Choroid plexus epithelial cell (primary cell): ENCODE results near the gene ELOVL1.

Source experiments
- DNase-seq: peaks from one replicate; pipeline ENCODE4 v3.0.0-alpha.2; 2010; ENCODE audit warnings: low read depth
- H3K4me3 ChIP-seq: 2 replicates; pipeline ENCODE4 v1.5.1; 2011; ENCODE audit warnings: low read depth, mild to moderate bottlenecking, control low read depth, low read length, moderate library complexity
- TF ChIP-seq, protein P1 (sequence below): conservative IDR thresholded peaks from 2 replicates; pipeline ENCODE4 v1.5.1; 2011; ENCODE audit warnings: low read depth, mild to moderate bottlenecking, control low read depth, inconsistent platforms, low read length, moderate library complexity

ELOVL1 gene

DNA sequence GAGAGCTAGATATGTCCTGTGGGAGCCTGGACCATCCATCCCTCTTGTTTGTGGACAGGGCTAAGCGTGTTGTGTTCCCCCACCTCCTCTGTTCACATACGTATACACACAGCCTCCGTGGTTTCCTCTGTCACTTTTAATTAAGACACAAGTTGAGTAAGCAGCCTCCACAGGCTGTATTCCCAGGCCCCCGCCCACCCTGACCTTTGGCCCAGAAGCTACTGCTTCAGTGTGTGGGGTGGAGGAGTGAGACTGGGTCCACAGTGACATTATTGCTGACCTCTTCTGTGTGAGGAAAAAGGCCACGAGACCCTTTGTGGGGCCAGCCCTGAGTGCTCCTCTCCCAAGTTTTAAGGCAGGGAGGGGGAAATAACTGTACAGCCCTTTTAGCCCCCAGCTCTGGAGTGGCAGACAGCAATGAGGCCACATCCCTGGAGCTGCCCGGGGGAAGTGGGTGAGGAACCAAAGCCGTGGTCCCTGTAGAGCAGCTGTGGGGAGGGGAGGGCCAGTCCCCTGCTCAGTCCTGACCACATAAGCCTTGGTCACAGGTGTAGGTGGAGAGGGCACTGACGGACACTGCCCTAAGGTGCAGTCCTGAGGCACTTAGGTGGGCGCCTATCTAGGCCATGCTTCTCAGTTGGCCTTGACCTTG, 4.4 kb downstream of the ELOVL1 start:
- no peak overlapping the region for H3K4me3 ChIP-seq
- no peak for DNase-seq
- TF ChIP-seq, protein P1, sequence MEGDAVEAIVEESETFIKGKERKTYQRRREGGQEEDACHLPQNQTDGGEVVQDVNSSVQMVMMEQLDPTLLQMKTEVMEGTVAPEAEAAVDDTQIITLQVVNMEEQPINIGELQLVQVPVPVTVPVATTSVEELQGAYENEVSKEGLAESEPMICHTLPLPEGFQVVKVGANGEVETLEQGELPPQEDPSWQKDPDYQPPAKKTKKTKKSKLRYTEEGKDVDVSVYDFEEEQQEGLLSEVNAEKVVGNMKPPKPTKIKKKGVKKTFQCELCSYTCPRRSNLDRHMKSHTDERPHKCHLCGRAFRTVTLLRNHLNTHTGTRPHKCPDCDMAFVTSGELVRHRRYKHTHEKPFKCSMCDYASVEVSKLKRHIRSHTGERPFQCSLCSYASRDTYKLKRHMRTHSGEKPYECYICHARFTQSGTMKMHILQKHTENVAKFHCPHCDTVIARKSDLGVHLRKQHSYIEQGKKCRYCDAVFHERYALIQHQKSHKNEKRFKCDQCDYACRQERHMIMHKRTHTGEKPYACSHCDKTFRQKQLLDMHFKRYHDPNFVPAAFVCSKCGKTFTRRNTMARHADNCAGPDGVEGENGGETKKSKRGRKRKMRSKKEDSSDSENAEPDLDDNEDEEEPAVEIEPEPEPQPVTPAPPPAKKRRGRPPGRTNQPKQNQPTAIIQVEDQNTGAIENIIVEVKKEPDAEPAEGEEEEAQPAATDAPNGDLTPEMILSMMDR, result no peak

DNA sequence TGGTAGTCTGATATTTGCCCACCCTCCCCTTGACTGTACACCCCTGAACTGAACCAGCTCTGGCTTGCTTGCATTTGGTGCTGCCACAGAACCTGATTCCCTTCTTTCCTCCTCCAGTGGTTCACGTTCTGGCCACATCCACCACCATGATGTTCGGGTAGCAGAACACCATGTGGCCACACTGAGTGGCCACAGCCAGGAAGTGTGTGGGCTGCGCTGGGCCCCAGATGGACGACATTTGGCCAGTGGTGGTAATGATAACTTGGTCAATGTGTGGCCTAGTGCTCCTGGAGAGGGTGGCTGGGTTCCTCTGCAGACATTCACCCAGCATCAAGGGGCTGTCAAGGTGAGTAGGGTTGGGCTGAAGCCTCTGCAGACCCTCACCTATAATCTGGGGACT, 7.2 kb downstream of the ELOVL1 start:
- no peak overlapping the region for H3K4me3 ChIP-seq
- no peak for DNase-seq
- TF ChIP-seq, protein P1, result no peak

DNA sequence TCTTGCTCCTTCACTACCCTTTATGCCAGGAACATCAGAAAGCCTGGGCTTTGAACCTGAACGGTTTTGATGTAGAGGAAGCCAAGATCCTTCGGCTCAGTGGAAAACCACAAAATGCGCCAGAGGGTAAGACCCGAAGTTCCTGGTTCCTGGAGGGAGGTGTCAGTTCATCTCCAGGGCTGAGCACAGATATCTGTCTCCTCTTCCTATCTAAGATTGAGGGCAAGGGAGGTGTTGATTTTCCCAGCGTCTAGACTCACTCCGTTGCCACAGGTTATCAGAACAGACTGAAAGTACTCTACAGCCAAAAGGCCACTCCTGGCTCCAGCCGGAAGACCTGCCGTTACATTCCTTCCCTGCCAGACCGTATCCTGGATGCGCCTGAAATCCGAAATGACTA, 8.1 kb downstream of the ELOVL1 start:
- TF ChIP-seq, protein P1, result no peak
- no peak for DNase-seq
- H3K4me3 ChIP-seq, result no peak overlapping the region

DNA sequence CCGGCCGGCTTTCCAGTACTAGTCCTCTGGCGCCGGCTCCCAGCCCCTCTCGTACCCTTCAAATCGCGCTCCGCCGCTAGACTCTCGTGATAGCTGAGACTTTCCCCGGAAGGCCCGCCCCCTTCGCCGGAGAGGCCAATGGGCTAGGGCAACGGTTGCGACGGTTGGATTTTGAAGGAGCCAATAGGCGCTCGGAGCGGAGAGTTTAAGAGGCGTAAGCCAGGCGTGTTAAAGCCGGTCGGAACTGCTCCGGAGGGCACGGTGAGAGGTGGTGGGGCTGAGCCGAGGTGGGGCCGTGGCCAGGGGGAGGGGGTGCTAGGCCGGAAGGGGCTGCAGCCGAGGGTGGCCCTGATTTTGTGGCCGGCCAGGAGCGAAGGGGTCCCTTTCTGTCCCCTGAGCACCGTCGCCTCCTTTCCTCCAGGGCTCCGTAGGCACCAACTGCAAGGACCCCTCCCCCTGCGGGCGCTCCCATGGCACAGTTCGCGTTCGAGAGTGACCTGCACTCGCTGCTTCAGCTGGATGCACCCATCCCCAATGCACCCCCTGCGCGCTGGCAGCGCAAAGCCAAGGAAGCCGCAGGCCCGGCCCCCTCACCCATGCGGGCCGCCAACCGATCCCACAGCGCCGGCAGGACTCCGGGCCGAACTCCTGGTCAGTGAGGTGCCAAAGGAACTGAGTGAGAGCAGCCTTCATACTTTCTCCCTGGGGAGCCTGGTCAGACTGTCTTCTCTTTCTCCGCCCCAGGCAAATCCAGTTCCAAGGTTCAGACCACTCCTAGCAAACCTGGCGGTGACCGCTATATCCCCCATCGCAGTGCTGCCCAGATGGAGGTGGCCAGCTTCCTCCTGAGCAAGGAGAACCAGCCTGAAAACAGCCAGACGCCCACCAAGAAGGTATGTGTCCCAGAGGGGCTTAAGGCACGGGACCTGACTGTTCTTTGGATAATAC, 8.8 kb downstream of the ELOVL1 start, which contains the start of gene CDC20:
Gene CDC20, plus strand, starts transcription at position 236 of the 948 bp plus-strand sequence. Its CDS starts 235 bp downstream, at position 471.
- peak; percentile 96 for DNase-seq
- H3K4me3 ChIP-seq, result peak within 1 kb of the TSS; percentile 64
- TF ChIP-seq, protein P1, result no peak

DNA sequence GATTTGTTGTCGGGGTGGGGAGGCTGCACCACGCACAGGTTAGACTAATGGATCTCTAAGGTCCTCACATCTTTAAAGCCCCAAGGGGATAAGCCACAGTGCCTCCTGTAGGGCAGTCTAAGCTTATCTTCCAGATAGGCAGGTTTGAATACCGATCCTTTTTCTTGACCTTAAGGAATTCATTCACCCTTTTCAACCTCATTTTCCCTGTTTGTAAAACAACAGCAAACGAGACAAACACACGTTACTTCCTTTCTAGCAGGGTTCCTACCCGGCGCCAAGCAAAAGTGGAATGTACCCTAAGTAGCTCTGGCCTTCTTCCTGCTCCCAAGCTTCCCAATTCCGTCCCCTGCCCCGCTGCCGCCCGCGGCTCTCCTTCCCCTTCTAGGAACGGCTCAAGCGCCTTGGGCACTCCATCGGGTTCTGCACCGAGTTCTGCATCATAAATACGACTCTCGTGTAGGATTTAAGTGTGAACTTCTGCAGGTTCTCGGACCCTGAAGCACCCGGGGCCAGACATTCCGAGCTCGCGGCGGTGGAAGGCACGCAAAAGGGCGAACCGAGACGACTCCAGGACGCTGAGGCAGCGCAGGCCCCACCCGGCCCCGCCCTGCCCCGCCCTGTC, 9.6 kb downstream of the ELOVL1 start:
- TF ChIP-seq, protein P1, result peak; percentile 51
- peak overlapping the region; percentile 64 for H3K4me3 ChIP-seq
- DNase-seq, result peak; percentile 51

DNA sequence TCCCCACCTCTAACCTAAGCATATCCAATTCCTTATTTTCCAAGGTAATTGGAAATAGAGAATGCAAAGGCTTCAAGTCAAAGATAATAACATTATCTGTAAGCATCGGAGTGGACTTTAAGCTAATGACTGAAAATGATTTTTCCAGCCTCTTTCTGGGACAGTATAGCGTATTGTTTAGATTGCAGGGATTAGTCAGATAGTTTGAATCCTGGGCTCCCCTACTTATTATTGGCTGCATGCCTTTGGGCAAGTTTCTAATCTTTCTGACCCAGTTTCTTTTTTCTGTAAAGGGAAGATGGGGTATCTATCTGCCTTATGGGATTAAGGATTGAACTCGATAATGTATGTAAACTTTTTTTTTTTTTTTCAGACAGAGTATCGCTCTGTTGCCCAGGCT, 10.6 kb downstream of the ELOVL1 start:
- H3K4me3 ChIP-seq, result no peak overlapping the region
- no peak for DNase-seq
- TF ChIP-seq, protein P1, result no peak
